ENCODE measurements around the gene ATP5MG. TPM values are rescaled to one million over a fixed set of nuclear protein-coding genes. Genes with fewer than 3 reads are reported as not detected.

Gene ATP5MG
- total RNA-seq, 4 donors from 2014 or later = 36.1 to 84.5 (median 42.8) TPM

DNA sequence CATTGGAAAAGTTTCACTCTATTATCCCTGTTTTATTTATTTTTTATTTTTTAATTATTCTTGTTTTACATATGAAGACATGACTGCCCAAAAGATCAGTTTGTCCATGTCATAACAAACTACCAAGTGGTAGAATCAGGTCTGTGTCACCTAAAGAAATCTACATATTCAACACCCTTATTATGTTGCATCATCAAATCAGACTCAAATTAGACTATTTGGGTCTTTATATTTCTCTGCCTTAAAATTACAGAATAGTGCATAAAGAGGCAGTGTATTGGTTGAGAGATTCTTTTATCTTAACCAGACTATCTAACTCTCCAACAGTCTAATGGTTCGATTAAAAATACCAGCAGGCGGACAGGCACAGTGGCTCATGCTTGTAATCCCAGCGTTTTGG lies 18.5 kb upstream of the ATP5MG start:
- TF ChIP-seq, protein P1, sequence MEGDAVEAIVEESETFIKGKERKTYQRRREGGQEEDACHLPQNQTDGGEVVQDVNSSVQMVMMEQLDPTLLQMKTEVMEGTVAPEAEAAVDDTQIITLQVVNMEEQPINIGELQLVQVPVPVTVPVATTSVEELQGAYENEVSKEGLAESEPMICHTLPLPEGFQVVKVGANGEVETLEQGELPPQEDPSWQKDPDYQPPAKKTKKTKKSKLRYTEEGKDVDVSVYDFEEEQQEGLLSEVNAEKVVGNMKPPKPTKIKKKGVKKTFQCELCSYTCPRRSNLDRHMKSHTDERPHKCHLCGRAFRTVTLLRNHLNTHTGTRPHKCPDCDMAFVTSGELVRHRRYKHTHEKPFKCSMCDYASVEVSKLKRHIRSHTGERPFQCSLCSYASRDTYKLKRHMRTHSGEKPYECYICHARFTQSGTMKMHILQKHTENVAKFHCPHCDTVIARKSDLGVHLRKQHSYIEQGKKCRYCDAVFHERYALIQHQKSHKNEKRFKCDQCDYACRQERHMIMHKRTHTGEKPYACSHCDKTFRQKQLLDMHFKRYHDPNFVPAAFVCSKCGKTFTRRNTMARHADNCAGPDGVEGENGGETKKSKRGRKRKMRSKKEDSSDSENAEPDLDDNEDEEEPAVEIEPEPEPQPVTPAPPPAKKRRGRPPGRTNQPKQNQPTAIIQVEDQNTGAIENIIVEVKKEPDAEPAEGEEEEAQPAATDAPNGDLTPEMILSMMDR (IDR thresholded peaks at IDR 0.05; ENCODE audit: low read depth) = no peak

DNA sequence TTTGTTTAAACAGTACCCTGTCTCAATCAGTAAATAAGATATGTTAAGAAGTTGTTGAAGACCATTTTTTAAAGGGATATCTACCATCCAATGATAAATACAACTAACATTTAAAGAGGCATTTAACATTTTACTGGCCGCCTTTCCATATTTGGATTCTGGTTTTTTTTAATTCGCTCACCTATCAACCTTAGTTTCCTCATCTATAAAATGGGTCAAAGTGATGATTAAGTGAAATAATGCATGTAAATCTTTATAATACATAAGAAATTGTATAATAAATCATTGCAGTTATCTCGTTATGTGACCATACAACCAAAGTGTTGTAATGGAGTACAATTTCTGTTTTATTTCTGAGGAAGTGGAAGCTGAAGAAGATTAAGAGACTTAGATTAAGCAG lies 17.7 kb upstream of the ATP5MG start:
- TF ChIP-seq, protein P1 (IDR thresholded peaks at IDR 0.05; ENCODE audit: low read depth) = no peak

DNA sequence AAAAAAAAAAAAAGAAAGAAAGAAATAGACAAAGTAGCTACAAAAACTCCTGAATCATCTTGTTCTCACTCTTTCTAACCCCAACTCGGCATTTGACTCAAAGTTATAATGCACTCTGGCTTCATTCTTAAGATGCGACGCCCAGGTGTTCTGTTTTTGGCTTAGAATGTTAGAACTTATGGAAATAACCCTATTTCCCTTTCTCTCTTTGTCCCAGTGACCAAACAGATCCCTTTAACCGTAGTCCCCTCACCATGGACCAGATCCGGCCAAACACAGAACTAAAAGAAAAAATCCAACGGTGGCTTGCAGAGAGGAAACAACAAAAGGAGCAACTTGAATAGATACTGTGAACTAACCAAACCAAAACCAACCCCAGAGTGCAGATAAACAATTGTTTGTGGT lies 5.3 kb upstream of the ATP5MG start:
- TF ChIP-seq, protein P1 (IDR thresholded peaks at IDR 0.05; ENCODE audit: low read depth) = no peak

- TF ChIP-seq, protein P1 (IDR thresholded peaks at IDR 0.05; ENCODE audit: low read depth) = no peak
Observed at GRCh38 chr11:118397448-118397847, 4.0 kb upstream of the ATP5MG start.

DNA sequence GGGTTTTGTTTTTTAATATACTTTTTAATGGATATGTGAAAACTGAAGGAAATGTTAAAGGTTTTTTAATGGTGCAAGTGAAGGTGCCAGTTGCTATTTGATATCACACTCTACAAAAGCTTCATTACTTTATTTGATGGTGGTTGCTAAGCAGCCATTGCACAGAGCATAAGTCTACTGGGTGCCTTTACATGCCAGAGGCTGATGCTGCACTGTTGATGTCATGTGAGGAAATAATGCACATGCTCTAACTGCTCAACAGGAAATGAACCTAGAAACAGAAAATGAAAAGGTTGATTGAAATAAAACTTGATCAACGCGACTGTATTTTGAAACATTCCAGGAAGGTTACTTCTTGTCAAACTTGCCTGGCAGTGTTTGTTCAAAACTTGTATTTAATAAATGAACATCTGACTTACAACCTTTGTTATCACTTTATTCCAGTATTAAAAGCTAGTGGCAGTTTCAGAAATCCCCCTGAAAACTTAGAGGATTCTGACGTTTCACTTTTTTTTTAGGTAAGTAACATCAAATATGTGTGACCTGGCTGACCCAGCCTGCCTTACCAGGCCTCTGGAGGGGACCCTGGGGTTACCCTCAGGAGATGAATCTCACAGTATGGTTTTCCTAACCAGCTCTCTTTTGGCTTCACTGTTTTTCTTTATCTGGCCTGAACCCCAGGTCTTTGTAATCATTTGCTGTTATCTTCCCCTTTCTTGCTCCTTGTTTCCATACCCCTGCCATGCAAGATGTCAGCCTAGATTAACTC lies 2.4 kb upstream of the ATP5MG start:
- TF ChIP-seq, protein P1 (IDR thresholded peaks at IDR 0.05; ENCODE audit: low read depth) = no peak

DNA sequence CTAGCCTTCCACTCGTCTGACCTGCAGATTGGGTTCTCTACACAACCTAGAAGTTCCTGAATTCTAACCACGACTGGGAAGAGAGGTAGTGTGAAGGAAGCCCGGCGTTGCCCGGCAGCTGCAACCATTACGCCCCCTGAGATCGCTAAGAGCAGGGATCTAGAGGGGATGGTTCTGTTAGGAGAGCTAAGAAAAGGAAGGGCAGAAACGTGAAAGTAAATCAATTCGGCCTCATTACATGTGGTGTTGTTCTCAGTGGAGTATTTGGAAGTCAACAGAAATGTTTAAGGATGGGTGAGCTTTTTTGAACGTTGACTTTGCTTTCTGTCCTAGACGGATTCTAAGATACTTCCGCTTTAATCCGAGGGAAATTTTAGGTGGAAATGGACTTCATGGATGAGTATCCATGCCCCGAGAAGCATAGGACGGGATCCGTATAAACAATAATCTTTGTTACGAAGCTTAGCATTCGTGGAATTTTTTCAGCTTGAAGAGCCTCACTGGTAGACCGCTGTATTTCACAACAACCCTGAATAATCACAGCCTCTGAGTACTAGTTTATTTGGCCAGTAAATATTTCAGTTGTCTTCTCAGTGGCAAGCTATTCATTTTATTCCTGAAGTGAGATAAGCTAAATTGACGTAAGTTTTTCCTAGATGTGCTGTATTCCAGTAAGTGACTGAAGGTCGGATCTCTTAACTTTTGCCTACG lies 629 bp downstream of the ATP5MG start:
- TF ChIP-seq, protein P1 (IDR thresholded peaks at IDR 0.05; ENCODE audit: low read depth) = no peak

GRCh38 chr11:118406599-118407166 lies 5.3 kb downstream of the ATP5MG start:
- TF ChIP-seq, protein P1 (IDR thresholded peaks at IDR 0.05; ENCODE audit: low read depth) = no peak

Data from subcutaneous adipose tissue (tissue), 4 donors.